HG02885 (cell line): ENCODE results near the gene CTTNBP2NL.
"Not testable (repeated sequence)": the region's sequence is repeated elsewhere in the genome, so short reads cannot be mapped to it uniquely, and the experiment has no call there.

Experiments used
- ATAC-seq: cut with Tn5 transposase; IDR thresholded peaks from one replicate; pipeline ENCODE4 v1.9.1; 2021; ENCODE audit warnings: mild to moderate bottlenecking; ENCODE audit not compliant: unreplicated experiment, poor library complexity

Gene CTTNBP2NL

DNA sequence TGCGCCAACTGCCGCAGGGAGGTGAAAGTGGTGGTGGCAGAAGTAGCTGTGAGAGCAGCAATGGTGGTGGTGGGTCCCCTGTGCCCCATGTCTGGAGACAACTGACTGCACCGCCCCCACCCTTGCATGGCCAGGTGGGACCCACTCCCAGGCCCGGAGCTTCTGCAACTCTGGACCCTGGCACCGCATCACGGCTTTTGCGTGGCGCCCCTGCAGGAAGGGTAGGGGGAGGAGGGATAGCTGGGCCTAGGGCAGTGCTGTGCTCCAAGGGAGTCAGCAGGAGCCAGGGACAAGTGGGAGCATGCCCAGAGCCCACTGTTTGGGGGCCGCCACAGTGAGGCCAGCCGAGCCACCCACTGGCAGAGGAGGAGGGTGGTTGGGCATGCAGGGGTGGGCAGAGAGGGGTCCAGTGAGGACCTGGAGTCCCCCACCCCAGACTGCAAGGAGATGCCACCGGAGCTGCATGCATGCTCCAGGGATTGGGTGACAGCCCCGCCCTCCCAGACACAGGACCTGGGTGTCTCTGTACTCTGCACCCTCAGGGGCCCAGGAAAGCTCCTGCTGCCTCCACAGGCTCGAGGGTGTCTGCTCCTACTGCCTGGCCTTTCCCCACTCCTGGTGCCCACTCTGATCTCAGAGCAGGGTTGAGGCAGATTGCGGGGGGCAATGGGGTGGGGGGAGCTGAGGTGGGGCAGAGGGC lies 9.8 kb upstream of the CTTNBP2NL start:
- no peak for ATAC-seq

DNA sequence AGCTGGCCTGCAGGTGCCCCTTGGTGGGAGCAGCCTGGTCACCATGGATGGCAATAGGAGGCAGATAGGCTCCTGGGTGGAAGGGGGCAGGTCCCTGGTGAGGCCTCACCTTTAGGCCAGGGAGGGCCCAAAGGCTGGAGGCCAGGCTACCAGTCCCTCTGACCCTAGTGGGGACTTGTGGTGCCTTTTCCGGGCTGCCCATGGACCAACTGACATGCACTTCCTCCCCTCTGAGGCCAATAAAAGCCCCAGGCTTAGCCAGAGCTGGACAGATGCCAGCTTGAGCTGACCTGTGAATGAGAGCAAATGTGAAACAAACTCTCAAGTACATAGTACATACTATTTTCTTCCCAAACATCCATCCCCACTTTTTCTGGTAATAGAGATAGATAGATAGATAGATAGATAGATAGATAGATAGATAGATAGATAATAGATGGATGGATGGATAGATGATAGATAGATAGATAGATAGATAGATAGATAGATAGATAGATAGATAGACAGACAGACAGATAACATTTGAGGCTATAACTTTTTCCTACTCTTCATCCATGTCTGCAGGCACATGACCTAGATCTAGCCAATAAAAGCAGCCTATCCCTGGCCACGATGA lies 9.2 kb upstream of the CTTNBP2NL start:
- ATAC-seq = no peak

DNA sequence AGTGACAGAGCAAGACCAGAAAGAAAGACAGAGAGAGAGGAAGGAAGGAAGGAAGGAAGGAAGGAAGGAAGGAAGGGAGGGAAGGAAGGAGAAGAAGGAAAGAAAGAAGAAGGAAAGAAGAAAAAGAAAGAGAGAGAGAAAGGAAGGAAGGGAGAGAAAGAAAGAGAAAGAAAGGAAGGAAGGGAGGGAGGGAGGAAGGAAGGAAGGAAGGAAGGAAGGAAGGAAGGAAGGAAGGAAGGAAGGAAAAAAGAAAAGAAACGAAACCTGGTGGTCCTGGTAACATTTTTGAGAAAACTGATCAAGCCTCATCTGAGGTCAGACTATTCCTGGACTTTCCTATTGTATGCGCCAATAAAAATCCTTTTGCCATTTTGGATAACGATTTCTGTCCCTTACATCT lies 8.2 kb upstream of the CTTNBP2NL start:
- no peak for ATAC-seq

DNA sequence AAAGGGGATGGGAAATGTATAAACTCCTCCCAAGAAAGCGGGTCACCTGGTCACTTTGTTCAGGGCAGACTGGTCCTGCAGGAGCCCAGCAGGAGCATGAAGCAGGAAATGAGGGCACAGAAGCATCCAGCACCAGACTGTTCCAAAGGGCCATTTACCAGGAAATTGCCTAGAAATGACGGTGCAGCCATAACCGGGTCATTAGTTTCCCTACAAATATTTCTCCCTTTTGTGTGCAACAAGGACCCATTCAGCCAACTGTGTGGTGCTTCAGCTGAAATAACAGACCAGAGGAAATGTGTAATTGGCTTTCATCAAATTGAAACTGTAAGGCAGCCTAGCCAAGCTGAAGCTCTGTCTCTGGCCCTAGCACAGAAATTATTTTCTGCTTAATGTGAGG lies 7.6 kb upstream of the CTTNBP2NL start:
- ATAC-seq = no peak

DNA sequence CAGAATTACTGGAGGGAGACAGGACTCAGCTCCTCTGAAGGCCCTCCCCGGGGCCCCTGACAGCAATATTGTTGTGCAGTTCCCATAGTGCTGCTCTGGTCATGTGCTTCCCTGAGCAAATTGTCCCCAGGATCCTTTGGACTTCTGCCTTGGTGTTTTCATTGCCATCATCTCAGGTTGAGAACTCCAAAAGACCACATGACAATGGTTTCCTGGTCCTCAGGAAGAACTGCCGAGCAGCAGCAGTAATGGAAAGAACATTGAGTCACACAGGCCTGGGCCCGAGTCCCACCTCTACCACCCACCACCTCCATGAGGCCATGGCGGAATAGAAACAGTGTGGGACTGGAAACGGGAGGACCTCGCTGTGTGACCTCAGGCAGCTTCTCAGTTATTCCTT lies 6.3 kb upstream of the CTTNBP2NL start:
- no peak for ATAC-seq

DNA sequence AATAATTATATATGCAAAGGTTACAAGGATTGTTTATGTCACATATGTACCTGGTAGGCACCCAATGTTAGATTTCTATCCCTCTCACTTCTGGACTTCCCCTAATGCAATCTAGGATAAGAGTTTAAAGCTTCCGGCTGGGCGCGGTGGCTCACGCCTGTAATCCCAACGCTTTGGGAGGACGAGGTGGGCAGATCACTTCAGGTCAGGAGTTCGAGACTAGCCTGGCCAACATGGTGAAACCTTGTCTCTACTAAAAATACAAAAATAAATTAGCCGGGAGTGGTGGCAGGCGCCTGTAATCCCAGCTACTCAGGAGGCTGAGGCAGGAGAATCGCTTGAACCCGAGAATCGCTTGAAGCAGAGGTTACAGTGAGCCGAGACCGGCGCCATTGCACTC lies 5.7 kb upstream of the CTTNBP2NL start:
- ATAC-seq = not testable (repeated sequence)

GRCh38 chr1:112390775-112391602 lies 5.0 kb upstream of the CTTNBP2NL start:
- peak; percentile 73 for ATAC-seq

- ATAC-seq = no peak
Measured at GRCh38 chr1:112391603-112391940, 4.4 kb upstream of the CTTNBP2NL start.

DNA sequence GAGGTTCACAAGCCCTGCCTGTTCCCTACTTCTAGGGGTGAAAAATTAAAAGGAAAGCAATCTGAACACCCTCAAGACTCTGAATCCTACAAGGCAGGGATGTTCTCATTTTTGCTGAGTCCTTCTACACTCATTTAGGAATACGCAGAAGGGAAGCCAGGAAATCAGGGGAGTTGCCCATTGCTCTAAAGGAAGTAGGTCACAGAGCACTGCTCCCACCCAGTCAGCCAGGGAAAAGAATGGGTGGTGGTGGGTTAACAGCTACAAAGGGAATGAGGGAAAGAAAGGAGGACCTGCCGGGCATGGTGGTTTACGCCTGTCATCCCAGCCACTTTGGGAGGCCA lies 2.4 kb upstream of the CTTNBP2NL start:
- ATAC-seq = no peak

GRCh38 chr1:112394743-112395062 lies 1.3 kb upstream of the CTTNBP2NL start:
- no peak for ATAC-seq

GRCh38 chr1:112395256-112395820 lies 676 bp upstream of the CTTNBP2NL start:
- no peak for ATAC-seq

DNA sequence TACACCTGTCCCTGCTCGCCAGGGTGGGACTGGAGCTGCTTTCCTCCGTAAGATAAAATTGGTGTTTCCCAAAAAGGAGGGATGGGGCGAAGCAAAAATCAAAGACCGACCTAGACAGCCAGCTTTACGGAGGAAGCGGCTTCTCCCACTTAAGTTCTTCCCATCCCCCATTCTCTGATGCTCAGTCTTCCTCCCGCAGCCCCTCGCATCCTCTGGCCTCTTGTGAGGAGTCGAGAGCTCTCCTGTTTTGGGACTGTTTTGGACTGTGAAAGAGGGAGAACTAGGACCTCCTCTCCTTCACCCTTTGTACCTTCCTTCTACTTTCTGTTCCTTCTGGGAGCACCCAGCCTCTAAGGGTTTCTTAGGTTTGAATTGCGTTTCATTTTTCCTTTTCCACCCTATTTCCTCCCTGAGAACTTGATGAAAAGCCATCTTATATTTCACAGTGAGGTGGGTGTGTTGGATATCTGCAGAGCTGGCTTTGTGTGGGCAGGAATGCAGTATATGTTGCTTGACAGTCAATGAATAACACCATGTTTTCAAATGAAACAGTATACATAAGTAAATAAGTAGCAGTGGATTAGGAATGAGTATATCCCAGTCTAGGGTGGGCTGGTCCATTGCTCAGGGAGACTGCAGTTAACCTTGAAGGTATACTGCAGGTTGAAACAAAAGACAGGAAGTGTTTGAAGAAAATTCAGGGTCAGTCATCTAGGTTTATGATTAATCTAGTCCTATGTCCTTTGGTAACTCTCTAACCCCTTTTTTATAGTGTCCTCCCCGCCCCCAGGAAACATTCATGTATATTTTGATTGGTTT lies 848 bp downstream of the CTTNBP2NL start:
- ATAC-seq = no peak

DNA sequence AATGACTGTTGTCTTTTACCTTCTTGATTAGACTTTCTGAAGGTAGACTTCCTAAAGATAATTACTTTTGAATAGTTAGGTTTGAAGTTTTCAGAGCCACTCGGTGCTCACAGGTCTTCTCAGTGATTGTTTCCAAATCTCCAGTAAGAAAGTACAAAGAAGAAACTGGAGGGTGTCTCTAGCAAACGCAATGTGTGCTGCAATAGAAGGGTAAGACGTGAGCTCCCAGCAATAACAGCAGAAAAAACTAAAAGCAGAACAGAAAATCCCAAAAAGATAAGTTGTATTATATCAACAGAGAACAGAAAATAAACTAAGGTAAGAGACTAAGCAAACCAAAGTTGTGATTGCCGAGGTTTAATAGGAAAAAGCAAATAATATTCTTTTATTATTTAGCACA lies 1.8 kb downstream of the CTTNBP2NL start:
- ATAC-seq = no peak

DNA sequence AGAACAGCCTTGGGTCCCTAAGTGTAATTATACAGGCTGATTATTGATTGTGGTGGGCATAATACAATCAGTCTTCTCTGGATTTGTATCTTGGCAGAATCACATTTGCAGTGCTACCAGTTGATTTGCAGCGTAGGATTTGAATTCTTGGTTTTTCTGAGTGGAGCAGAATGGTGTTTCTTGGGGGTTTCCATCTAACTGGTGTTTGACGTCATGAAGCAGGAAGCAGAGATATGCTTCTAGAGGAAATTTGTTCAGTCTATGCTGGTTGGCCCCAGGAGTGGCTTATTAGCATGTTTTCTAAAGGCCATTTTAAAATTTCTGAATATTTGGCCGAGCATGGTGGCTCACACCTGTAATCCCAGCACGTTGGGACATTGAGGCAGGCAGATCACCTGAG lies 3.4 kb downstream of the CTTNBP2NL start:
- ATAC-seq = no peak

GRCh38 chr1:112400706-112401105 lies 4.7 kb downstream of the CTTNBP2NL start:
- not testable (repeated sequence) for ATAC-seq

DNA sequence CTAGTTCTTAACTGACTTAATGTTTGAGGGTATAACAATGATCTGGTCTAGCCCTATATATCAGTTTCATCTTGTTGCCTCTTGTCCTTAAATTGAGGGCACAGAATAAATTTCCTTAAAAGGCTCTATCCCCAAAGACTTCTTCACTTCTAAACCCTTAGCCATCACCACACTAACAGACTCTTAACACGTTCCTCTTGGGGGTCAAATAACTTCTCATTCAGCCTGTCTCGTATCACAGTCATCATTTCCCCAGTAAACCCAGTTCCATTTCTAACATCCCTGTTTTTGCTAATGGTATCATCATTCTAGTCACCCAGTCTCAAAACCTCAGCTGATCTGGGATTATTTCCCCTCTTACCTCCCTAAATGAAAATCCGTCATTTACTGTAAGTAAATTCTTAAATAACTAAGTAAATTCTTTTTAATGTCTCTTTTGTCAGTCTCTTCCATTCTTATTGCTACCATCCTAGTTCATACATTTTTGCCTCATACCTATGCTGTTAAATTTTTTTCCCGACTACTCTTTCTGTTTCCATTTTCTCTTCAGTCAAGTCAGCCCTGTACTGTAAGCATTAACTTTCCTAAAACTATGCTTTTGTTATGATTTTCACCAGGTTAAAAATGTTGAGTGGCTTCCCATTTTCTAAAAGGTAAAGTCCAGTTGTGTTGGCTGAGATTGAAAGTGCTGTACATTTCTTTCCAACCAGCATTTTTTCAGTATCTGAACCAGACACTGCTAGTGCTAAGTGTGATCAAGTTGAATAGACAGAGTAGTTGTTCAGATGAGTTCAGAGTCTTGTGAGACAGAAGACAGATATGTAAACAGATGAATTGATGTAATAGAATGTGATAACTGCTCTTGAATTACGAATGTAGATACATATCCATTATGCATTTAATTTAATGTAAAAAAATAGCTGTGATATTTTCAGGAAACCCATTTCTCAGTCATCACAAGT lies 6.9 kb downstream of the CTTNBP2NL start:
- ATAC-seq = peak; percentile 82

- ATAC-seq = no peak
Measured at GRCh38 chr1:112406771-112407170, 10.8 kb downstream of the CTTNBP2NL start.

GRCh38 chr1:112409414-112409813 lies 13.4 kb downstream of the CTTNBP2NL start:
- no peak for ATAC-seq

DNA sequence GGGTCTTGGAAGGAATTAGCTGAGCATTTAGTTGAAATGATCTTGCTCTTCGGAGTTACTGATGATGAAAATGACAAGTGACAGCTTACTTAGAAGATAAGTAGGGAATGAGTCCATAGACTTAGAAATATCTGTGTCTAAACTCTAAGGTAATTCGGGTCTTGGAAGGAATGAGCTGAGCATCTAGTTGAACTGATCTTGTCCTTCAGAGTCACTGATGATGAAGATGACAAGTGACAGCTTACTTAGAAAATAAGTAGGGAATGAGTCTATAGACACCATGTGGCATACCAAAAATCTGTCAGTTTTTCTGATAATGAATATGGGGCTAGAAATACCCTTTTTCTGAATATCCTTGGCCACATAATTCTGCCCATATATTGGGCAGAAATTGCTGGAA lies 14.7 kb downstream of the CTTNBP2NL start:
- ATAC-seq = no peak
